Tibial artery (tissue), 4 donors: ENCODE measurements around the gene NOC4L.

Experiments
- DNase-seq, 2 donors: peaks; one replicate each; pipeline ENCODE4 v3.0.0-alpha.2; 2019
- H3K27ac ChIP-seq, 2 donors: fragments of 200-600 bp; sonication (generic) in 1 of 2; 1 replicate in 1 of 2; 2 replicates in 1 of 2; pipeline ENCODE4 v1.5.1; 2018 to 2019; ENCODE audit warnings: mild to moderate bottlenecking in 1 of 2
- H3K27me3 ChIP-seq, 2 donors: fragments of 200-600 bp; sonication (generic) in 1 of 2; one replicate each; pipeline versions ENCODE4 v1.5.1 to v1.6.0; 2016 to 2019
- H3K36me3 ChIP-seq, 3 donors: fragments of 200-600 bp; sonication (generic) in 2 of 3; one replicate each; pipeline ENCODE4 v1.5.1; 2016 to 2019; ENCODE audit warnings: mild to moderate bottlenecking in 2 of 3
- H3K4me1 ChIP-seq, 4 donors: fragments of 200-600 bp; sonication (generic) in 2 of 4; 1 replicate in 3 of 4; 2 replicates in 1 of 4; pipeline ENCODE4 v1.5.1; 2016 to 2019
- H3K4me3 ChIP-seq, 2 donors: fragments of 200-600 bp; sonication (generic) in 1 of 2; 1 replicate in 1 of 2; 2 replicates in 1 of 2; pipeline ENCODE4 v1.5.1; 2018 to 2019; ENCODE audit warnings: mild to moderate bottlenecking in 2 of 2
- H3K9me3 ChIP-seq, 3 donors: fragments of 200-600 bp; sonication (generic) in 1 of 3; one replicate each; pipeline ENCODE4 v1.5.1; 2016 to 2019
- CTCF ChIP-seq, 2 experiments: fragments of 200-600 bp in 1 of 2; fragments of 450-650 bp in 1 of 2; IDR thresholded peaks; one replicate each; pipeline ENCODE4 v1.5.1; 2017 to 2019; ENCODE audit warnings: antibody characterized with exemption in 2 of 2, mild to moderate bottlenecking in 1 of 2, moderate library complexity in 1 of 2
- intact Hi-C: fragments of 100-400 bp; cut with DNase I; formaldehyde crosslinking; loops from one replicate; pipeline ENCODE4 v1.15.0; 2023; ENCODE audit warnings: low total_unique reads

The NOC4L gene

GRCh38 chr12:132125736-132126135 is 18.5 kb upstream of the NOC4L start:
- peak in 1 of 2 donors; percentile 40 for DNase-seq
- H3K36me3 ChIP-seq = peaks cover 52 to 91% (median 71%) of the 10 kb centered on the region in 3 donors

GRCh38 chr12:132127041-132127440 is 17.2 kb upstream of the NOC4L start:
- peaks cover 43 to 78% (median 58%) of the 10 kb centered on the region in 3 donors for H3K36me3 ChIP-seq
- TF ChIP-seq CTCF (IDR thresholded peaks at IDR 0.05) = no peak
- no peaks in the 10 kb centered on the region for H3K9me3 ChIP-seq
- intact Hi-C loops = no loop called here
- DNase-seq = peak in 1 of 2 donors; percentile 32
- H3K4me1 ChIP-seq = no peaks in the 10 kb centered on the region
- no peak overlapping the region for H3K27ac ChIP-seq
- H3K4me3 ChIP-seq = no peak overlapping the region
- no peaks in the 10 kb centered on the region for H3K27me3 ChIP-seq

More at GRCh38 chr12:132125736-132126135, 18.5 kb upstream of the NOC4L start:
- Histone ChIP-seq H3K4me1 (no peaks in the 10 kb centered on the region), H3K9me3 (no peaks in the 10 kb centered on the region), H3K27ac (no peak overlapping the region), H3K4me3 (no peak overlapping the region), H3K27me3 (no peaks in the 10 kb centered on the region)
- intact Hi-C loops = no loop called here
- no peak for TF ChIP-seq CTCF (IDR thresholded peaks at IDR 0.05)

- no peaks in the 10 kb centered on the region for H3K4me1 ChIP-seq
- peak in 1 of 2 donors; percentile 5 for DNase-seq
- no peaks in the 10 kb centered on the region for H3K27me3 ChIP-seq
- H3K36me3 ChIP-seq = peaks cover 36 to 59% (median 45%) of the 10 kb centered on the region in 3 donors
- H3K4me3 ChIP-seq = no peak overlapping the region
- no peak for TF ChIP-seq CTCF (IDR thresholded peaks at IDR 0.05)
- H3K27ac ChIP-seq = no peak overlapping the region
- H3K9me3 ChIP-seq = no peaks in the 10 kb centered on the region
- intact Hi-C loops = no loop called here
These were observed 15.2 kb upstream of the NOC4L start for GRCh38 chr12:132129007-132129406.

- Histone ChIP-seq H3K4me1 (no peaks in the 10 kb centered on the region), H3K9me3 (no peaks in the 10 kb centered on the region), H3K36me3 (peaks cover 30 to 42% (median 30%) of the 10 kb centered on the region in 3 donors), H3K27me3 (no peaks in the 10 kb centered on the region), H3K4me3 (no peak overlapping the region), H3K27ac (no peak overlapping the region)
- DNase-seq = peak in 1 of 2 donors; percentile 43
- TF ChIP-seq CTCF (IDR thresholded peaks at IDR 0.05) = no peak
- intact Hi-C loops = no loop called here
These were observed 13.6 kb upstream of the NOC4L start for GRCh38 chr12:132130690-132131089.

- Histone ChIP-seq H3K27me3 (no peaks in the 10 kb centered on the region), H3K36me3 (peaks cover 24 to 37% (median 25%) of the 10 kb centered on the region in 3 donors), H3K27ac (no peak overlapping the region), H3K4me3 (no peak overlapping the region), H3K4me1 (no peaks in the 10 kb centered on the region), H3K9me3 (no peaks in the 10 kb centered on the region)
- DNase-seq = peak in 1 of 2 donors; percentile 21
- no peak for TF ChIP-seq CTCF (IDR thresholded peaks at IDR 0.05)
- intact Hi-C loops = no loop called here
These were observed 13.0 kb upstream of the NOC4L start for GRCh38 chr12:132131229-132131628.

GRCh38 chr12:132131952-132132351 is 12.3 kb upstream of the NOC4L start:
- intact Hi-C loops = no loop called here
- Histone ChIP-seq H3K9me3 (no peaks in the 10 kb centered on the region), H3K36me3 (peaks cover 17 to 30% (median 18%) of the 10 kb centered on the region in 3 donors), H3K27me3 (no peaks in the 10 kb centered on the region), H3K4me3 (no peak overlapping the region), H3K27ac (no peak overlapping the region), H3K4me1 (no peaks in the 10 kb centered on the region)
- peak in 1 of 2 donors; percentile 24 for DNase-seq
- TF ChIP-seq CTCF (IDR thresholded peaks at IDR 0.05) = no peak
